Hypothalamus (tissue), 51 donors: ENCODE results near the gene REEP5.
"Not testable (repeated sequence)": the region's sequence is repeated elsewhere in the genome, so short reads cannot be mapped to it uniquely, and the experiment has no call there.

Experiments
- DNase-seq, 51 donors: peaks; one replicate each; lab custom pipeline; 2025; lab: John Stamatoyannopoulos, UW

REEP5 gene

DNA sequence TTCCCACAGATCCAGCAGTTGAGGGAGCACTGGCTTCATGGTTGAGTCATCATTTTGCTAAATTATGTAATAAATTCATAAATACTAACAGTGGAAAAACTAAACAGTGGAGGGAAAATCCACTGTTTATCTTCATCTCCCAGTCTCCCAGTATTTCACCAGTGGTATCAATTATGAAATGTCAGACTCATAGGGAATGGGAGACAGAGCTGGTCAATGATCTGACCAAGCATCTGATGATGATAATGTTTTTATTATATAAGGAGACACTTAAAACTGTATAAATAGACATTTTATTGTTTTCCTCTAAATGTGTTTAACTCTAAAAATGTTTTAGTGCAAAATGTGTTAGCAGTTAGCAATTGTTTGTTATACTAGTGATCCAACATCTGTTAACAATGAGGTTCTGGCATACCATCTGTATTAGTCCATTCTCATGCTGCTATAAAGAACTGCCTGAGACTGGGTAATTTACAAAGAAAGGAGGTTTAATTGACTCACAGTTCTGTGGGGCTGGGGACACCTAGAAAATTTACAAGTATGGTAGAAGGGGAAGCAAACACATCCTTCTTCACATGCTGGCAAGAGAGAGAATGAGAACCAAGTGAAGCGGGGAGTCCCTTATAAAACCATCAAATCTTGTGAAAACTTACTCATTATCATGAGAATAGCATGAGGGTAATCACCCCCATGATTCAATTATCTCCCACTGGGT lies 11.8 kb upstream of the REEP5 start:
- no peak for DNase-seq

DNA sequence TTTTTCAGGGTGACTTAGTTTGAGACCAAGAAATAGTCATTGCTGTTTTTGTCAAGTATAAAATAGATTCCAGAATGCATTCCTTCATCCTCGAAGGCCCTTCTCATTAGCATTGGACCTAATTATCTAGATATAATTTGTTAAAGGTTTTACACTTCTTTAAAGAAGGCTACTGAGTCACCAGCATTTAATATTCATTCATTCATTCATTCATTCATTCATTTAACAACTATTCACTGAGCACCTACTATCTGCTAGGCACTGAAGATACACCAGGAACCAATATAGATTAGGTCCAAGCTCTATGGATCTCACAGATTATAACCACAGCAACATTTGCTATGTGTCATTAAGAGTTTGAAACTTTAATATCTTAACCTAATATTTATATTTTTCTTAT lies 11.1 kb upstream of the REEP5 start:
- DNase-seq: no peak

DNA sequence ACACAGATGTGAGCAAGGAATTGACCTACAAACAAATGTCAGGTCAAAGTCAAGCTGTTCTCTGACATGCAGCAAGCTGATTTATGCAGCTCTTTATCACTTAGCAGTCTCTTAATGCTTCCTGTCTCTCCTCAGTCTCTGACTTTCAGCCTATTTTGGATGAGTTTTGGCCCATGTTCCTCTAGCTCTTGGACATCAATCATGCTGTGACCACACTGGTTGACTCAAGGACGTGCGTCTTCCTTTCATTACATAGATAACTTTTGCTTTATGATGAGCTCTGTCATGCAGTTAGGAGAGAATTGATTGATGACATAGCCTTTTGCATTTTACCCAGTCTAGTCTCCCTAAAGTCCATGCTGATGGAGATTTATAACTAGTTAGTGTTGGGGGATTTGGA lies 9.4 kb upstream of the REEP5 start:
- DNase-seq: no peak

DNA sequence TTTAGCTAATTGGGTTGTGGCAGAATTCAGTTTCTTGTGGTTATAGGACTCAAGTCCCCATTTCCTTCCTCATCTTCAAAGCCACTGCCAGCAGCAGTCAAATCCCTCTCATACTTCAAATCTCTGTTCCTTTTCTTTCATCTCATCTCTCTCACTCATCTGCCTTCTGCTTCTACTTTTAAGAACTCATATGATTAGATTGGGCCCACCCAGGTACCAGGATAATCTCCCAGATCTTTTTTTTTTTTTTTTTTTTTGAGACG lies 8.0 kb upstream of the REEP5 start:
- DNase-seq: no peak

DNA sequence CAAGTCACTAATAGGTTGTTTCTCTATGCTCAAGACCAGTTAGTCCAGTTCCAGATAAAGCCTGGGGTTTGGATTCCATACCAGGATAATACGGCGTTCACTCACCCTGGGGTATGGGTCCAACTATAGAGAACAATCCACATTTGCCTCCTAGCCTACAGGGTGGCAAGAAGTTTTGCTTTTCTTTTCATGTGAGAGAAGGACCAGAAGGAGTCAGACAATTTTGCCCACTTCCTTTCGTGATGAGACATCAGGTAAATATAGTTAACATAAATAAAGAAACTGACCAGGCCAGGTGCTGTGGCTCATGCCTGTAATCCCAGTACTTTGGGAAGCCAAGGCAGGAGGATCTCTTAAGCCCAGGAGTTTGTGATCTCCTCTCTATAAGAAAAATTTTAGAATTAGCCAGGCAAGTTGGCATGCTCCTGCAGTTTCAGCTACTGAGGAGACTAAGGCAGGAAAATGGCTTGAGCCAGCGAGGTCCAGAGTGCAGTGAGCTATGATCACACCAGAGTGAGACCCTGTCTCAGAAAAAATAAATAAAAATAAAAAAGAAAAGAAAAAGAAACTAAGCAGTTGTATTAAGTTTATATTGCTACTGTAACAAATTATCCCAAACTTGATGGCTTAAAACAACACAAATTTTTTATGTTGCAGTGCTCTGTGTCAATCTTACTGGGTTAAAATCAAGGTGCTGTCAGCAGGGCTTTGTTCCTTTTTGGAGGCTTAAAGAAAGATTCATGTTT lies 7.5 kb upstream of the REEP5 start:
- no peak for DNase-seq

DNA sequence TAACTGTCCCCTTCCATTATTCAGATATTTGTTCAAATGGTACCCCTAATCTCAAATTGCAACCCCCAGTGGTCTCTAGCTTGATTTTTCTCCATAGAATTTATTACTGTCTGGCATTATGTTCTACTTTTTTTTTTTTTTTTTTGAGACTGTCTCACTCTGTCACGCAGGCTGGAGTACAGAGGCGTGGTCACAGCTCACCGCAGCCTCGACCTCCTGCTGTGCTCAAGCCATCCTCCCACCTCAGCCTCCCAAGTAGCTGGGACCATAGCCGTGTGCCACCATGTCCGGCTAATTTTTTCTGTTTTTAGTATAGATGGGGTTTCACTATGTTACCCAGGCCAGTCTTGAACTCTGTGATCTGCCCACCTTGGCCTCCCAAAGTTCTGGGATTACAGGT lies 2.0 kb upstream of the REEP5 start:
- no peak for DNase-seq

DNA sequence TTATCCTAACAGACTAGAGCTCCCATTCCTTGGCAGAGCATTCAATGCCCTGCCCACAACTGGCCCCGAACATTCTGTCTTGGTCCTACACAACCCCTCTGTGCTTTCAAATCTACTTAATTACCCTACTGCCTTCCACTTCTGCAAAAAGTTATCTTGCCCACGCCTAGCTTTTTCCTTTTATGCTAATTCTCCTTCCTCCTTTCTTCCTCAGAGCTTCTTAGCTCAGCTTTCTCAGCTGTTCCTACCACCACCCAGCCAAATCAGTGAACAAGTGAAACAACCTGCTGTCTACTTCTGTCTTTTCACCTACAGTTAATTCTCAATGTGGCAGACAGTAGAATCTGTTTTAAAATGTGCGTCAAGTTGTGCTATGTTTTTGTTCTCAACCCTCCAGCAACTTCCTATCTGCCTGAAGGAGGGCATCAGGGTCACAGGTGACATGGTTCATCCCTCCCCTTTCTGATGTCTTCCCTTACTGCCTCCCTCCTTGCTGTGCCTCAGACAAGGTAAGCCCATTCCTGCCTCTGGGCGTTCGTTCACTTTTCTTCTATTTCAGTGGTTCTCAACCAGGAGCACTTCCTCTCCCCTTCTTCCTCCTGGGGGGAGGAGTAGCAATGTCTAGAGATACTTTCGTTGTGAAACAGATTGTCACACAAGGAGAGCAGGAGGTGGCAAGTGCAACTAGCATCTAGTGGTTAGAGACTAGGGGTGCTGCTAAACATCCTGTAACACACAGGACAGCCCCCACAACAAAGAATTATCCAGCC lies 1.3 kb upstream of the REEP5 start:
- peak in 3 of 51 donors; percentile 2 to 46 (median 3) for DNase-seq

DNA sequence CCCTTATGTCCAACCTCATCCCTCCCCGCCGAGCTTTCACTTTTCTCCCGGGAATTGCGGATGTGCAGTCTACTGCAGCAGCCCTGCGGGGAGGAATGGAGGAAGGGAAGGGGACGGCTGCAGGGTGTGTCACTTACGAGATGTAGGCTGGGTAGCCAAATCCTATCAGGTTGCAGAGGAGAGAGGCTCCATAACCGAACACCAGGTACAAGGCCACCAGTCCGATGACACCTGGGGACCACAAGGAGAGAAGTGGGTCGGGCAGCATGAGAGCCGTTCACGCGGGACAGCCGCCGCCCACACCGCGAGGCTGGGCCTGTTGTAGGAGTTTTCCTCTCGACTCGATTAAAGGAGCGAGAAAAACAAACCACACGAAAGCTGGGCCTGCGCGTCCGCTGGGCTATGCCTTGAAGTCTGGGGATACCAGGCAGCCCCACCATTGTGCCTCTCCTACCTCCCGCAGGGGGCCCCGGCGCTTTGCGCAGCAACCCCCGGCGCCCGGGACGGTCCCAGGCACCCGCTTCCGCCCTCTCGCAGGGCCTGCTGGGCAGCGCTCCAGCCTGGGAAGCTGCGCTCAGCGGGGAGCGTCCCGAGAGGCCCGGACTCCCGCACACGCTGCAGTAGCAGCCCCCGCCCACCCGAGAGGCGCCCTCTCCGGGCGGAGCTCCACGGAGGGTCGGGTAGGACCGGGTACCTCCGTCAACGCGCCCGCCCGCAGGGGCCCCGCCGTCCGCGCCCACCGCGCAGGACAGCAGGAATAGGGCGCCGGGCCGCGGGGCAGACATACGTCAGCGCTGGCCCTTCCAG lies 798 bp downstream of the REEP5 start:
- DNase-seq: peak in 45 of 51 donors; percentile 7 to 85 (median 56)

DNA sequence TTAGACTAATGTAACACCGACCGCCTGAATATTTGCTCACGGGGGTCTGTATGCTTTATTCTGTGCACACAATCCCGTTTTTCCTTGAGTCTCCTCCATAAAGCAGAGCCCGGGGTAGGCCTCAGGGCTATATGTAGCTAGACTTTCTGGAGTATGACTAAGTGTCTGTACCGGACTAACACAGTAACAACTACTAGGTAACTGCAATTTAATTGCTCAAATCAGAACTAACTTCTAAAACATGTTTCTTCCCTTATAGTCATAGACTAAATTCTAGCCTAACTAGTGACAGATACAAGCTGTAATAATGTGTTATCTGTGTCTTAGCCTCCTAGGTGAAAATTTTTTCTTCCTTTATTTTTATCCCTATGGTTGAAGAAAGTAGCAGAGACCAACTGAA lies 2.1 kb downstream of the REEP5 start:
- no peak for DNase-seq

DNA sequence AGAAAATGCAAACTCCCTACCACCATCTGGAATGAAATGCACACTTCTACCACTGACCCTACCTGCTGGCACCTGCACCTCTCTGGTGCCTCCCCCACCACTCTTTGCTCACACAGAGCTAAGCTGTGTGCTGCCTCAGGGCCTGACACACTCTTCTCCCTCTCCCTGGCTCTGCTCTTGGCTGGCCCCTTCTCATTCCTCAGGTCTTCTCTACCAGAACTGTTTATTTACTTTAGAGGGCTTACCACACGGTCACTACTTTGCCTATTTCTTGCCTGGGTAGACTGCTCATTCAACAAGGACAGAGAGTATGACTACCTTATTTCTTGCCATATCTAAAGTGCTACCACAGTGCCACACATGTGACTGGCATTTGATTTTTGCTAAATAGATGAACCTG lies 3.3 kb downstream of the REEP5 start:
- DNase-seq: no peak

DNA sequence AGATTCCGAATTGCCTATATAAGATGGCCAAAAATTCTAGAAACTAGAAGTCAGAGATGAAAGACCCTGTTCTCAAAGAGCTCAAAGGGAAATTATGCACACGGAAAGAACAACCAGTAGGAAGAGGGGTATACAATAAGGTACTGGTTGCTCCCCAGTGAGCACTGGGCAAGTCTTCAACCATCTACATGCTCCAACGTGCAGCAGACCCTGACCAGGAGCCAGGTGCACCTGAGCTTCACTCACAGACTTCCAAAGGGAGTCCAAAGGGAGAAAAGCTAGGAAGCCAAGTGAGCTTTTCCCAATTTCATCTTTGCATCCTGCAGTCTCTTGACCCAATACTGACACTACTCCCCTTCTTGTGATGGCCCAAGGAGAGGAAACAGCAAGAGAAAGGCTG lies 3.9 kb downstream of the REEP5 start:
- DNase-seq: no peak

DNA sequence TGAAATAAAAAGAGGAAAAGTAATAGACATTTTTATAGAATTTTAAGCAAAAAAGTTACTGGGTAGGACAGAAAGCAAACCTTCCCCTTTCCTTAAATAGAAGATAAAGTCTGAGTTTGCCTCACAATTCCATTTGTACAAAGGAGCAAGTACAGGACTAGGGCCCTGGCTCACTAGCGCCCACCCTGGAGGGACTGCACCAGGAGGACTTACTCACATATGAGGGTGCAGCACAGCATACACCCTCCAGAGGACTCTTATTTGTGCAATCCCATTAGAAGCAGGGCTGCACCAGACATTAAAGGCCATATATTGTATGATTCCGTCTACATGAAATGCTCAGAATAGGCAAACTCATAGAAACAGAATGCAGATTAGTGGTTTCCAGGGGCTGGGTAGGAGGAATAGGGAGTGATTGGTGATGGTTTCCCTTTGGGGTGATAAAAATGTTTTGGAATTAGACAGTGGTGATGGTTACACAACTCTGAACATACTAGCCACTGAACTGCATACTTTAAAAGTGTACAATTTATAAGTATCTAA lies 4.5 kb downstream of the REEP5 start:
- no peak for DNase-seq

DNA sequence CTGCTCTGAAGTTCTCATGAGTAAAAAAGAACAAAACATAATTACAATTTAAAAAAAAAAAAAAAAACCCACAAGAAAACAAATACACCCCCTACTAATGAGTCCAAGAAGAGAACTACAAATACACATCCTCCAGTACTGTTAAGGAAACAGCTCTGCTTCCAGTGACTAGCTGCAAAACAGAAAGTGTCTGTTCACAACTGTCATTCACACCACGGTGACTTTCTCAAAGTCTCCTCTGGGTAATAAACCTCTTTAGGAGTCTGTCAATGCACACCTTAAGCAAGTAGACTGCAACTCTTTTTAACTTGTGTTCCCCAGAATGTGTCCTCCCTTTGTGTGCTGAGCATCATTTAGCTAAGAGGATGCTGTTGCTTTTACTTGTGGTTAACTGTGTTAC lies 6.2 kb downstream of the REEP5 start:
- no peak for DNase-seq

DNA sequence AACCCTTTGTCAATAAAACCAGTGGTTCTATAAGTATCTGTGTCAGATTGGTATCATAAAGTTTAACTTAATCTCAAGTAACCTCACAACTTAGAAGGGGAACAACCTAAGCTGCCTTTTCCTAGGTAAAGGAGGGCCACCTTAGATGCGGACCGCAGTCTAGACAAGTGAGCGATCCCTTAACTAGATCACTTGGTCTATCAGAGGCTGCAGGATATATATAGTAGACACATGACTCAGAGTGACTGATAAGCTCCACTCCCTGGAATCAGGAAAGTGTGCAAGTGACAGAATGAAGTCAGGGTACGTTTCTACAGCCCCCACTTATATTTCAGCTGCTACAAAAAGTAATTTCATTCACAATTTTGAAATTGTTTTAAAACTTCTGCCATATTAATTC lies 7.4 kb downstream of the REEP5 start:
- no peak for DNase-seq

DNA sequence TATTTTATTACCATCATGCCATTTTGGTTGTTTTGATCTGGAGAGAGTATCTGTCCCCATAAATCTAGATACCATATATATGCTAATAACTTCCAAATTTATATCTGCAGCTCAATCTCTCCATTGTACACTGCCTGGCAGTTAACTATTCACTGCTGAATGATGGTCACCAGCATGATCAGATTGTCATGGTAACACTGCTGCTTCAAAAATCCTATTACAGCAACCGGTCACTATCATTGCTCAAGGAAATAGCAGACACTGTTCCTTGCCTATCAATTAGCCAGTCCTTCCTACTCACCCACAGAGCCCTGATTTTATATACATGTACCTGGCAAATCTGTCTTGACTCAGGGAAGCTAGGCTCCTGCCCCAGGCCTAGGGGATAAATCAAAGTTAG lies 11.5 kb downstream of the REEP5 start:
- no peak for DNase-seq

DNA sequence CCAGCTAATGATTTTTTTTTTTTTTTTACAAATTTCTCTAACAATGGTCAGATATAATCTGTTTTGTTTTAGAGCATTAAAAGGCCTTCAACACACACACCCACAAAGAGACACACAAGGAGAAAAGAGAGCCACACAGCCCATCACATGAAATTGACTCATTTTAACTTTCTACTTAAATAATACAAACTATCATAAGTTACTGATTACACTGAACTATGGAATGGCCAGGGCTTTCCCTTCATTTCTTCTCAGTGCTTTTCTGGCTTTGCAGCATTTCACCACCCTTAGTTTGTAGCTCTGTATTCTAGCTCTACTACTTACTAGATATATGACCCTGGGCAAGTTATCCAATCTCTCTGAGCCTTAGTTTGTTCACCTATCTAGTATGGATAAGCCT lies 13.2 kb downstream of the REEP5 start:
- DNase-seq: no peak

DNA sequence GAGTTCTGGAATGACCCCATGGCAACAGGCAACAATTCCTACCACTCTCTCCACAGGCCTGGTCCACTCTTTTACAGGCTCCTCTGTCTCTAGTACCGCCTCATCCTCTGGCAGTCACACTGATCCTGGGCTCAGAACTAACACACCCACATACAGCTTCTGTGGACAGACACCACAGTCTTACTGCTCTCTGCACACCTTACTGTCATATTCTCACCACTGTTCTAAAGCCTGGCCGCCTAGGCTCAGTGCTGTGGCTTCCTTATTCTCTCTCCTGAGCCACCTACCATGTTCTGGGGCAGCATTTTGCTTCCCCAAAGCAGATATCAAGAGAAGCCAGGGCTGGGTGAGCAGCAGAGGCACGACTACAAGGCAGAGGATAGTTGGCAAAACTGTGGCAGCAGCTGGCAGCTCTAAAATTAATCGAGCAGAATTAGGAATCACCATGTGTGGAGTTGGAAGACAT lies 14.8 kb downstream of the REEP5 start:
- DNase-seq: peak in 1 of 51 donors; percentile 29

DNA sequence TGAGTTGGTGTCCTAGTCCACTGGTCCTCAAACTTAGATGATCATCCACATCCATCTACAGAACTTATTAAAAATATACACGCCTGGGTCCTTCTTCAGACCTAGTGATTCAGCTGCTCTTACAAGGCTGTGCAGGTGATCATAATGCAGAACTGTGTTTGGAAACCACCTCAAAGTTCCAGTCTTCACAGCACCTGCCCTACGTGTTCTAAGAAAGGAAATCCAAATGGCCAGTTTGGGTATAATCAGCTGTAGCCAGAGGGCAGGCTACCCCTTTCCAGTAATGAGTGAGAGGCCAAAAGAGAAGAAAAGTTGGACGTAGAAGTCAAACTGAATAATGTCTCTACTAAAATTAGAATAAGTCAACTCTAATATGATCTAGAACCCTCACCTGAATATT lies 15.4 kb downstream of the REEP5 start:
- no peak for DNase-seq

DNA sequence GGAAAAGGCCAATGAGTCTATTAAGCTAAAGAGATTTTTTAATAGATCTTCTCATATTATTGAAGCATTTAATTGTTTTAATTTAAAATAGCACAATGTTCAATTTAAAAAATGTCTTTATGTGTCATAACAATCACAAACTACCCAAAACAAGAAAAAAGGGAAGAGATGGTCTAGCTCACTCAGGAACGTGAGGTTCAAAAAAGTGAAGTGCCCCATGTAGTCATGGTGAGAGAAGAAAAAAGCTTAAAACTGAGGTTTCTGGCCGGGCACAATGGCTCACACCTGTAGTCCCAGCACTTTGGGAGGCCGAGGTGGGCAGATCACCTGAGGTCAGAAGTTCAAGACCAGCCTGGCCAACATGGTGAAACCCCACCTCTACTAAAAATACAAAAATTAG lies 17.0 kb downstream of the REEP5 start:
- not testable (repeated sequence) for DNase-seq

DNA sequence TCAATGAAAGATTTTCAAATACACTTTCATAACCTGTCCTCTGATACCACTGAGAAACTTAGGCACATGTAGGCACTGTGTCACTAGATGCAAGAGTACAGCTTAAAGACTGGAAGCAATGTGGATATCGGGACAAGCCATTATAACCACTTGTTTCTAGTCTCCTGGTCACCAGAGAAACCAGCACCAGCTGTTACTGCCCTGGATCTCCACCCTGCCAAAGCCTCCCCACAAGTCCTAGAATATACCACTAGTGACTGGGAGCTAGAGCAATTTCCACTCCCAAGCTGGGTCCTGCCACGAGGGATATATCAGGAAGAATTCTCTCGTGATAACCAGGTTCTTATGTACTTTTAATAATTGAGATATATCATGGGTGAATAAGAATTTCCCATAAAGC lies 19.5 kb downstream of the REEP5 start:
- DNase-seq: no peak

DNA sequence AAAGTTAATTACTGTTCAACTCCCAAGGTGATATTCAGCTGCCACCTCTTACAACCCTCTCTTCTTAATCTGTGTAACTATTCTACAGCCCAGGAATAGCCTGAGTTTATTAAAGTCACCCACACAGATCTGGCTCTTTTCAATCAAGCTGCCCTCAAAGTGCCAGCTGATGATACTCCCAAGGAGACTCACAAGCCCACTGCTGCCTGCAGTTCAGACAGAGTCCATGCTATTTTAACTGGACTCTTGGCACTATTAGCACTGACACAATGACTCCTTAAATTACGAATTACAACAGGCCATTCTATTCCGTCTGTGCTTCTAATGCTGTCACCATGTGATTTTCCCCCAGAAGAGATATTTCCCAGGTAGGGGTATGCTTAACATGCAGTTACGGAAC lies 26.3 kb downstream of the REEP5 start:
- DNase-seq: peak in 1 of 51 donors; percentile 13
